Measurements from ENCODE around the gene RIMBP3C.
"Not testable (repeated sequence)": the region's sequence is repeated elsewhere in the genome, so short reads cannot be mapped to it uniquely, and the experiment has no call there.

- TF ChIP-seq CTCF (IDR thresholded peaks at IDR 0.05); POLR2AphosphoS5 (IDR thresholded peaks at IDR 0.05); POLR2A (IDR thresholded peaks at IDR 0.05; ENCODE audit: low read depth): not testable (repeated sequence)
These were observed 1.1 kb downstream of the RIMBP3C start for GRCh38 chr22:21550008-21550677.

All from esophagus muscularis mucosa (tissue), 3 donors.